GM10266 (cell line): ENCODE data around the gene FIBP.

Source experiments
- DNase-seq: peaks from one replicate; pipeline ENCODE4 v3.0.0; 2012; ENCODE audit errors: extremely low spot score
- CTCF ChIP-seq: IDR thresholded peaks from 2 replicates; pipeline ENCODE4 v1.5.1; 2012; ENCODE audit warnings: mild to moderate bottlenecking, low read depth; ENCODE audit not compliant: control insufficient read depth, insufficient read depth; ENCODE audit errors: missing control alignments

The FIBP gene

DNA sequence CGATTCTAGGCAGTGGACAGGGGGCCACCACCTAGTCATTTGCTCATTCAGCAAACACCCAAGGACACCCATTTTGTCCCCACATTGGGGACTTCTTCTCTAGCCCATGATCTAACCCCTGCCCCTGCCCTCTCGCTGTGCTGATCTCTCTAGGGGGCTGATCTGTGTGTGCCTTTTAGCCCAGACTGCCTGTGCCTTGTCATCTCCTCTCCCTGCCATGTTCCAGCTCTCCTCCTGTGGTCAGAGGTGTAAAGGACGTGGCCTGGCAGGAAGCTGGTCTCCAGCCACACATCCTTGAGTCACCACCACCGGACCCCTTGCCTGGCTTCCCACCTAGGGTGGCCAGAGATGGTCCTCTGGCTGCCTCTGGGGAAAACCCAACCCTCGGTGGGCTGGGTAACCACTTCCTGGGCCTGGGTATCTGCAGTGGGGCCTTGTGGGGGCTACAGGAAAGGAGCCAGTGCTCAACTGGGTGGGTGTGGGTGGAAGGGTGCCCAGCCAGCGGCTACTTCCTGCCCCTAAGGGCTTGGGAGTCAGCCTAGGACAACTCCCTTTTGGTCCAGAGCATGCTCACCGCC is 7.3 kb downstream of the FIBP start:
- no peak for TF ChIP-seq CTCF
- no peak for DNase-seq

DNA sequence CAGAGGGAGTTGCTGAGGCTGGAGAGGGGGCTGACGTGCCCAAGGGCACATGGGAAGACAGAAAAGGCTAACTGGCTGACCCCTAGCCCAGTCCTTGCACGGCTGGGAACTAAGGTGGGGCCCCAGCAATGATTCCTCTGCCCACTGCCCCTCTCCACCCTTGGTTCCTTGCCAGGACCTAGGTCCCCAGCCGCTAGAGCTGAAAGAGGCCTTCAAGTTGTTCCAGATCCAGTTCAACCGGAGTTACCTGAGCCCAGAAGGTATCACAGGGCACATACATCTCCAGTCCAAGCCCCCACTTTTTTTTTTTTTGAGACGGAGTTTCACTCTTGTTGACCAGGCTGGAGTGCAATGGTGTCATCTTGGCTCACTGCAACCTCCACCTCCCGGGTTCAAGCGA is 8.2 kb downstream of the FIBP start:
- no peak for DNase-seq
- no peak for TF ChIP-seq CTCF

GRCh38 chr11:65879617-65880016 is 8.7 kb downstream of the FIBP start, which contains the start of gene CTSW:
Gene CTSW, plus strand, starts transcription at chr11:65879837. Its CDS starts 18 bp downstream, at chr11:65879855.
- TF ChIP-seq CTCF, result no peak
- no peak for DNase-seq

DNA sequence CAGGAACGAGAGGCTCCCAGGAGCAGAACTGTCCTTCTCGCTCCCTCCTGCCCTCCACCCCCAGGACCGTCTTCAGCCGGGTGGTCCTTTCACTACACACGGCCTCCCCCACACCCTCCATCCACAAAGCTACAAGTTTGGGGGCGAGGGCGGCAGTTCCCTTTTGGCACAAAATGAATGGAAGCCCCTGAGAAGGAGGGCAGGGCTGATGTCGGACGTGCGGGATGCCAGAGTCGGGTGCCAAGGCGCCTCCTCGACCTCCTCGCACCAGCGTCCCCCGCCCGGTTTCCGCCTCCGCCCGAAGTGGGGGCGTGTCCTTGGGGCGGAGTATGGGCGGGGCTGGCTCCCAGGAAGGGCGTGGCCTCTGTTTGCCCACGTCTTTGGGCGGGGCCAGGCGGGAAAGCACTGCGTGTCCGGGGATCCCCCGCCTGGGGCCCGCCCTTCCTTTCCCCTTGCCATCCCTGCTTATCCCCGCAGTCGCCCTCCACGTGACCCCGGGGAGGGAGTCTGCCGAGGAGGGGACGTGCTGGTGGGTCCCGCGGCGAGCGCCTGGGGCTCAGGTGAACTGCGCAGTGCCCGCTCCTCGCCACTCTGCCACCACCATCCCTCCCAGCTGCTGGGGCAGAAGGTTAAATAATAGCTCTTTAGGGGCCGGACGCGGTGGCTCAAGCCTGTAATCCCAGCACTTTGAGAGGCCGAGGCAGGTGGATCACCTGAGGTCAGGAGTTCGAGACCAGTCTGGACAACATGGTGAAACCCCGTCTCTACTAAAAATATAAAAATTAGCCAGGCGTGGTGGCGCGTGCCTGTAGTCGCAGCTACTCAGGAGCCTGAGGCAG is 14.7 kb downstream of the FIBP start:
- no peak for TF ChIP-seq CTCF
- DNase-seq, result peak; percentile 97

GRCh38 chr11:65872586-65873317 is 15.5 kb downstream of the FIBP start, which contains the start of gene EFEMP2:
Gene EFEMP2, minus strand, starts transcription at chr11:65872800. Its CDS starts 446 bp downstream, at chr11:65872354.
- TF ChIP-seq CTCF, result no peak
- DNase-seq, result no peak

DNA sequence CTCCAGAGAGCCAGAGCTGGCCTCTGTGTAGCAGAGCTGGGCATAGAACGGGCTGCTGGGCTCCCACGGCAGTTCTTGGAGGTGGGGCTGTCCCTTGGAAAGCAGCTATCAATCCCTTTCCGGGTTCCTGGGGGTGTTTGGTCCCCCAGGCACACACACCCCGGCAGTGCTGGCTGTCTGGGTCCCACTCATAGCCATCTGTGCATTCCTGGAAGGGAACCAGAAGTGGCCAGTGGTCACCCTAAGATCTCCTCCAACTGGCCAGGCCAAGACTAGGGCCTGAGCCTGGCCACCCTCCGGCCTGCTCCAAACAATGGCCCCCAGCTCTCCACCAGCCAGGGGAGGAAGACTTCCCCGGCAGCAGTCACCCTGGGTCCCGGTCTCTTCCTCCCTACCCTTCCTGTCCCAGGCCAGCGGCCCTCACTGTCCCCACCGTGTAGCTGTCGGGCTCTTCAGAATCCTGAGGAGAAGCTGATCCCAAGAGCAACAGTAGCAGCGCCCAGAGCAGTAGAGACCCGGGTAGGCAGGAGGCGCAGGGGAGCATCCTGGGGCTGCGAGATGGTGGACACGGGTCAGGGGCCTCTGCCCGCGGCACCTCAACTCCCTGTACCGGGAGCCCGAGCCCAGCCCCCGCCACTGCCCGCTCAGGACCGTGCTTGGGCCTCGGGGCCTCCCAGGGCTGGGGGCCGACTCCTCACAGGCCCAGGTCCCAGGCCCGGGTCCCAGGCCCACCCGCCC is 16.3 kb downstream of the FIBP start:
- TF ChIP-seq CTCF, result no peak
- no peak for DNase-seq
